Gastroesophageal sphincter (tissue), 3 donors: ENCODE results near the gene FCGBP.

Experiments used
- POLR2A ChIP-seq, 2 donors: fragments of 450-650 bp; IDR thresholded peaks; one replicate each; pipeline ENCODE4 v1.6.1; 2017; ENCODE audit warnings: antibody characterized with exemption in 2 of 2, mild to moderate bottlenecking in 2 of 2, moderate library complexity in 1 of 2
- POLR2AphosphoS5 ChIP-seq: sonication (generic); formaldehyde crosslinking; IDR thresholded peaks from one replicate; pipeline ENCODE4 v1.6.1; 2017; ENCODE audit warnings: antibody characterized with exemption
- TF ChIP-seq, protein P1 (sequence below), 4 experiments: fragments of 200-600 bp in 2 of 4; fragments of 450-650 bp in 2 of 4; sonication (generic) in 1 of 4; IDR thresholded peaks; one replicate each; pipeline ENCODE4 v1.5.1; 2017 to 2019; ENCODE audit warnings: antibody characterized with exemption in 4 of 4, mild to moderate bottlenecking in 2 of 4, moderate library complexity in 2 of 4

DNA sequence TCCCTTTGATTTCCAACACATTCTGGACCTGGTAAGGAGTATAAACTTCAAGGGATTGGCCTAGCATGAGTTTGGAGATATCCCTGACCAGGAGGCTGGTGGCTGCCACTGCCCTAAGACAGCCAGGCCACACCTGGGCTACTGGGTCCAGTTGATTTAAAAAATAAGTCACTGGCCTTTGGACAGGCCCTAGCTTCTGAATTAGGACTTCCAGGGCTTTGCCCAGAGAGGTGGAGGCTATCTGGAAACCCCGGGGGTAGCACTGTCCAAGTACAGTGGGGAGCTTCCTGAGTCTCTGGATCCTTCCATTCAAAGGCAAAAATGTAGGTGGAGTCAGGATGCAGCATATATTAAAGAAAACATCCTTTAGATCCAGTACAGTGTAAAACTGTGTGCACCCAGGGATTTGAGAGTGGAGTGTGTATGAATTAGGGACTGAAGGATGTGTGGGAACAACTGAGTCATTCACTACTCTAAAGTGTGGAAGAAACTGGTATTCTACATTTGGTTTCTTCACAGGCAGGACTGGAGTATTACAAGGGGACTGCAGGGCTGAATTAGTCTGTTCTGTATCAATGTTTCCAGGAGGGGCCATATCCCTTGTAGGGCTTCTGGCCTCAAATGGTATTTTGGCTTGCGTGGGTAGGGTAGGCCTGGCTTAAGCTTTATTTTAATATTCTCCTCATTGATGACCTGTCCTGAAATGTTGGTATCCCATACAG is 14.8 kb upstream of the FCGBP start:
- TF ChIP-seq, protein P1, sequence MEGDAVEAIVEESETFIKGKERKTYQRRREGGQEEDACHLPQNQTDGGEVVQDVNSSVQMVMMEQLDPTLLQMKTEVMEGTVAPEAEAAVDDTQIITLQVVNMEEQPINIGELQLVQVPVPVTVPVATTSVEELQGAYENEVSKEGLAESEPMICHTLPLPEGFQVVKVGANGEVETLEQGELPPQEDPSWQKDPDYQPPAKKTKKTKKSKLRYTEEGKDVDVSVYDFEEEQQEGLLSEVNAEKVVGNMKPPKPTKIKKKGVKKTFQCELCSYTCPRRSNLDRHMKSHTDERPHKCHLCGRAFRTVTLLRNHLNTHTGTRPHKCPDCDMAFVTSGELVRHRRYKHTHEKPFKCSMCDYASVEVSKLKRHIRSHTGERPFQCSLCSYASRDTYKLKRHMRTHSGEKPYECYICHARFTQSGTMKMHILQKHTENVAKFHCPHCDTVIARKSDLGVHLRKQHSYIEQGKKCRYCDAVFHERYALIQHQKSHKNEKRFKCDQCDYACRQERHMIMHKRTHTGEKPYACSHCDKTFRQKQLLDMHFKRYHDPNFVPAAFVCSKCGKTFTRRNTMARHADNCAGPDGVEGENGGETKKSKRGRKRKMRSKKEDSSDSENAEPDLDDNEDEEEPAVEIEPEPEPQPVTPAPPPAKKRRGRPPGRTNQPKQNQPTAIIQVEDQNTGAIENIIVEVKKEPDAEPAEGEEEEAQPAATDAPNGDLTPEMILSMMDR (IDR thresholded peaks at IDR 0.05) = no peak
- TF ChIP-seq POLR2AphosphoS5 (no peak), POLR2A (IDR thresholded peaks at IDR 0.05) (no peak)
